K562 (cell line): ENCODE measurements around the gene SMG6. TPM values are rescaled to one million over a fixed set of nuclear protein-coding genes. Genes with fewer than 3 reads are reported as not detected.

ENCODE experiments used
- CXXC5 ChIP-seq: fragments of 250-450 bp; sonication (Bioruptor Pico); IDR thresholded peaks from 2 replicates; pipeline ENCODE4 v1.8.0; 2022; ENCODE audit warnings: inconsistent platforms, mild to moderate bottlenecking, moderate library complexity
- DMBX1 ChIP-seq: fragments of 250-450 bp; sonication (Bioruptor Pico); IDR thresholded peaks from 2 replicates; pipeline ENCODE4 v1.8.0; 2022; ENCODE audit warnings: inconsistent platforms, mild to moderate bottlenecking, moderate library complexity, borderline replicate concordance
- E2F6 ChIP-seq, 2 experiments: IDR thresholded peaks; 2 replicates each; pipeline ENCODE4 v1.6.1; 2011; ENCODE audit warnings: borderline replicate concordance in 1 of 2, control low read depth in 1 of 2, low read depth in 1 of 2, low read length in 1 of 2, mild to moderate bottlenecking in 1 of 2, mixed read lengths in 1 of 2, moderate library complexity in 1 of 2; ENCODE audit not compliant: insufficient read depth in 1 of 2, insufficient read length in 1 of 2, poor library complexity in 1 of 2, severe bottlenecking in 1 of 2; ENCODE audit errors: extremely low read depth in 1 of 2
- E2F8 ChIP-seq: fragments of 450-650 bp; IDR thresholded peaks from 2 replicates; pipeline ENCODE4 v1.7.1; 2018; ENCODE audit warnings: mild to moderate bottlenecking, low read depth; ENCODE audit not compliant: partially characterized antibody
- ELF1 ChIP-seq: fragments of 200-800 bp; sonication (Bioruptor generic); IDR thresholded peaks from 2 replicates; pipeline ENCODE4 v1.6.1; 2016; ENCODE audit warnings: missing genetic modification characterization, missing compliant biosample characterization
- ETV5 ChIP-seq: sonication (generic); formaldehyde crosslinking; IDR thresholded peaks from 2 replicates; pipeline ENCODE4 v1.4.0; 2020; ENCODE audit warnings: low read depth, mild to moderate bottlenecking, missing genetic modification reagents
- FOXO4 ChIP-seq: fragments of 450-650 bp; formaldehyde crosslinking; IDR thresholded peaks from 2 replicates; pipeline ENCODE4 v1.4.0; 2020; ENCODE audit warnings: mild to moderate bottlenecking, moderate library complexity
- JUN ChIP-seq, 2 experiments: sonication (generic) in 1 of 2; formaldehyde crosslinking in 1 of 2; IDR thresholded peaks; 2 replicates each; pipeline versions ENCODE4 v1.6.1 to v1.8.0; 2012 to 2022; ENCODE audit warnings: borderline replicate concordance in 2 of 2, mild to moderate bottlenecking in 2 of 2, improper control_type of control experiment in 1 of 2, low read depth in 1 of 2, low read length in 1 of 2, missing genetic modification reagents in 1 of 2
- KAT7 ChIP-seq: sonication (generic); formaldehyde crosslinking; IDR thresholded peaks from 2 replicates; pipeline ENCODE4 v1.8.0; 2022; ENCODE audit warnings: missing genetic modification reagents, mild to moderate bottlenecking, borderline replicate concordance
- L3MBTL2 ChIP-seq: fragments of 450-650 bp; IDR thresholded peaks from 2 replicates; pipeline ENCODE4 v1.6.1; 2016; ENCODE audit warnings: mild to moderate bottlenecking, moderate library complexity
- SOX6 ChIP-seq: fragments of 450-650 bp; IDR thresholded peaks from 2 replicates; pipeline ENCODE4 v1.6.1; 2014; ENCODE audit warnings: mild to moderate bottlenecking
- ZFX ChIP-seq: sonication (generic); formaldehyde crosslinking; IDR thresholded peaks from 2 replicates; pipeline ENCODE4 v1.8.0; 2022; ENCODE audit warnings: mild to moderate bottlenecking, missing genetic modification reagents, moderate library complexity
- ZNF184 ChIP-seq: sonication (generic); formaldehyde crosslinking; IDR thresholded peaks from 2 replicates; pipeline ENCODE4 v1.5.0; 2020; ENCODE audit warnings: missing genetic modification reagents
- polyA plus RNA-seq, 8 experiments: library from polyadenylated mRNA; depleted of rRNA in 4 of 8; stranded (reverse) in 5 of 8; unstranded in 3 of 8; fragments of >200 nt; fragmentation: Nextera tagmentation in 2 of 8; fragmentation: Illumina TruSeq in 1 of 8; extraction: Ambion mirVana in 2 of 8; extraction: Trizol in 1 of 8; gene quantifications; 2 replicates each; pipeline versions ENCODE4 v1.2.1 to v1.2.3, GENCODE V29; 2011 to 2014; ENCODE audit warnings: inconsistent platforms in 1 of 8, missing spikeins in 1 of 8
- total RNA-seq, 7 experiments: library from RNA; depleted of rRNA in 6 of 7; stranded (reverse); fragments of >200 nt in 6 of 7; fragmentation: Illumina TruSeq in 2 of 7; extraction: Trizol in 2 of 7; gene quantifications; 2 replicates each; pipeline versions ENCODE4 v1.2.1 to v1.2.3, GENCODE V29; 2011 to 2021; ENCODE audit warnings: low replicate concordance in 1 of 7
- TF ChIP-seq, protein P1 (sequence below): fragments of 450-650 bp; formaldehyde crosslinking; IDR thresholded peaks from 2 replicates; pipeline ENCODE4 v1.4.0; 2022; ENCODE audit warnings: mild to moderate bottlenecking, moderate library complexity
- TF ChIP-seq, protein P2 (sequence below): fragments of 250-450 bp; sonication (Bioruptor Pico); IDR thresholded peaks from 2 replicates; pipeline ENCODE4 v1.8.0; 2021; ENCODE audit warnings: borderline replicate concordance, mild to moderate bottlenecking, moderate library complexity; ENCODE audit not compliant: poor library complexity, severe bottlenecking
- TF ChIP-seq, protein P3 (sequence below): IDR thresholded peaks from 2 replicates; pipeline ENCODE4 v1.6.1; 2014; ENCODE audit warnings: antibody characterized with exemption

Gene SMG6
- total and polyA plus RNA-seq, 9 of the 15 experiments (the other 6 are each of a cell fraction or from before 2014, with no cell fraction given): 0.44 to 13.9 (median 6.0) TPM

- TF ChIP-seq, protein P1, sequence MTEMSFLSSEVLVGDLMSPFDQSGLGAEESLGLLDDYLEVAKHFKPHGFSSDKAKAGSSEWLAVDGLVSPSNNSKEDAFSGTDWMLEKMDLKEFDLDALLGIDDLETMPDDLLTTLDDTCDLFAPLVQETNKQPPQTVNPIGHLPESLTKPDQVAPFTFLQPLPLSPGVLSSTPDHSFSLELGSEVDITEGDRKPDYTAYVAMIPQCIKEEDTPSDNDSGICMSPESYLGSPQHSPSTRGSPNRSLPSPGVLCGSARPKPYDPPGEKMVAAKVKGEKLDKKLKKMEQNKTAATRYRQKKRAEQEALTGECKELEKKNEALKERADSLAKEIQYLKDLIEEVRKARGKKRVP: no peak
- 0 out of 2 replicates have a peak, but pooled peaks have one; percentile 42 for TF ChIP-seq KAT7 (CRISPR knock-in tag)
- peak; percentile 29; the same call in 1 of the 2 replicates for TF ChIP-seq SOX6
- no peak for TF ChIP-seq FOXO4 (CRISPR knock-in tag)
- no peak for TF ChIP-seq DMBX1
- TF ChIP-seq ZNF184 (CRISPR knock-in tag): no peak
- TF ChIP-seq E2F8: peak; percentile 86
- TF ChIP-seq ETV5 (CRISPR knock-in tag): peak; percentile 69
- TF ChIP-seq E2F6 (IDR thresholded peaks at IDR 0.05; ENCODE audit: borderline replicate concordance in 1 of 2, extremely low read depth in 1 of 2, insufficient read depth in 1 of 2, insufficient read length in 1 of 2, low read depth in 1 of 2, low read length in 1 of 2, poor library complexity in 1 of 2, severe bottlenecking in 1 of 2): peak; percentile 83 to 92
- TF ChIP-seq, protein P2, sequence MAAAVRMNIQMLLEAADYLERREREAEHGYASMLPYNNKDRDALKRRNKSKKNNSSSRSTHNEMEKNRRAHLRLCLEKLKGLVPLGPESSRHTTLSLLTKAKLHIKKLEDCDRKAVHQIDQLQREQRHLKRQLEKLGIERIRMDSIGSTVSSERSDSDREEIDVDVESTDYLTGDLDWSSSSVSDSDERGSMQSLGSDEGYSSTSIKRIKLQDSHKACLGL (CRISPR knock-in tag): peak; percentile 88
- peak; percentile 79 for TF ChIP-seq ZFX
- peak; percentile 78 for TF ChIP-seq CXXC5
- peak; percentile 54; the same call in 1 of the 2 replicates for TF ChIP-seq JUN (IDR thresholded peaks at IDR 0.05; ENCODE audit: borderline replicate concordance, low read depth, low read length)
- TF ChIP-seq JUN (CRISPR knock-in tag; IDR thresholded peaks at IDR 0.05; ENCODE audit: borderline replicate concordance): no peak
- TF ChIP-seq, protein P3, sequence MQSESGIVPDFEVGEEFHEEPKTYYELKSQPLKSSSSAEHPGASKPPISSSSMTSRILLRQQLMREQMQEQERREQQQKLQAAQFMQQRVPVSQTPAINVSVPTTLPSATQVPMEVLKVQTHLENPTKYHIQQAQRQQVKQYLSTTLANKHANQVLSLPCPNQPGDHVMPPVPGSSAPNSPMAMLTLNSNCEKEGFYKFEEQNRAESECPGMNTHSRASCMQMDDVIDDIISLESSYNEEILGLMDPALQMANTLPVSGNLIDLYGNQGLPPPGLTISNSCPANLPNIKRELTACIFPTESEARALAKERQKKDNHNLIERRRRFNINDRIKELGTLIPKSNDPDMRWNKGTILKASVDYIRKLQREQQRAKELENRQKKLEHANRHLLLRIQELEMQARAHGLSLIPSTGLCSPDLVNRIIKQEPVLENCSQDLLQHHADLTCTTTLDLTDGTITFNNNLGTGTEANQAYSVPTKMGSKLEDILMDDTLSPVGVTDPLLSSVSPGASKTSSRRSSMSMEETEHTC: no peak
- peak; percentile 86 for TF ChIP-seq L3MBTL2
- peak; percentile 65; the same call in 1 of the 2 replicates for TF ChIP-seq ELF1 (tag)
These were observed 32.7 kb upstream of the SMG6 start, which contains the start of gene TSR1 (continued) for GRCh38 chr17:2336215-2336851.
